Fibroblast of lung (primary cell): ENCODE measurements around the gene NFAM1.

Experiments
- CTCF ChIP-seq, 2 donors: IDR thresholded peaks in 1 of 2; conservative IDR thresholded peaks in 1 of 2; 1 replicate in 1 of 2; 2 replicates in 1 of 2; pipeline ENCODE4 v1.5.1; 2011 to 2012; ENCODE audit warnings: low read length in 2 of 2, control low read depth in 1 of 2, inconsistent platforms in 1 of 2, low read depth in 1 of 2, mild to moderate bottlenecking in 1 of 2
- EZH2 ChIP-seq: IDR thresholded peaks from 2 replicates; pipeline ENCODE4 v1.5.1; 2012; ENCODE audit warnings: low read length, control low read depth, mild to moderate bottlenecking; ENCODE audit errors: missing control alignments

- TF ChIP-seq CTCF (conservative IDR thresholded peaks at IDR 0.05 in 1 of 2, IDR thresholded peaks at IDR 0.05 in 1 of 2; ENCODE audit: low read depth in 1 of 2, low read length in 2 of 2) (peak in 1 of 2 donors; percentile 16), EZH2 (no peak)
Measured at GRCh38 chr22:42353883-42354727, 78.1 kb downstream of the NFAM1 start.
